H9 (cell line): ENCODE results near the gene CD8A. TPM values are rescaled to one million over a fixed set of nuclear protein-coding genes. Genes with fewer than 3 reads are reported as not detected.

Source experiments
- DNase-seq: peaks from one replicate; pipeline ENCODE4 v3.0.0-alpha.2; 2017
- H2AFZ ChIP-seq: one replicate; pipeline ENCODE4 v1.6.1; 2013; ENCODE audit warnings: mild to moderate bottlenecking, low read length, control low read depth, moderate library complexity
- H2AK5ac ChIP-seq: 2 replicates; pipeline ENCODE4 v1.6.1; 2013; ENCODE audit warnings: low read length, control low read depth, mixed read lengths; ENCODE audit not compliant: insufficient read length
- H2BK120ac ChIP-seq: one replicate; pipeline ENCODE4 v1.6.1; 2013; ENCODE audit warnings: low read depth, mild to moderate bottlenecking, low read length, control low read depth, inconsistent platforms; ENCODE audit not compliant: poor library complexity, severe bottlenecking
- H2BK12ac ChIP-seq: 2 replicates; pipeline ENCODE4 v1.6.1; 2013; ENCODE audit warnings: low read length, control low read depth, mixed read lengths, low read depth; ENCODE audit not compliant: insufficient read length
- H2BK15ac ChIP-seq: 2 replicates; pipeline ENCODE4 v1.6.1; 2013; ENCODE audit warnings: low read depth, low read length, control low read depth
- H2BK20ac ChIP-seq: one replicate; pipeline ENCODE4 v1.6.1; 2013; ENCODE audit warnings: low read depth, mild to moderate bottlenecking, low read length, control low read depth, inconsistent platforms; ENCODE audit not compliant: poor library complexity, severe bottlenecking
- H2BK5ac ChIP-seq: 2 replicates; pipeline ENCODE4 v1.6.1; 2013; ENCODE audit warnings: low read length, control low read depth, mixed read lengths; ENCODE audit not compliant: insufficient read length
- H3K14ac ChIP-seq: 2 replicates; pipeline ENCODE4 v1.6.1; 2013; ENCODE audit warnings: low read length, control low read depth; ENCODE audit not compliant: insufficient read depth
- H3K18ac ChIP-seq: 2 replicates; pipeline ENCODE4 v1.6.1; 2013; ENCODE audit warnings: low read depth, mild to moderate bottlenecking, mixed read lengths, low read length, control low read depth; ENCODE audit not compliant: insufficient read length
- H3K23ac ChIP-seq: 2 replicates; pipeline ENCODE4 v1.6.1; 2013; ENCODE audit warnings: low read length, control low read depth, mixed read lengths, low read depth; ENCODE audit not compliant: insufficient read length
- H3K23me2 ChIP-seq: 2 replicates; pipeline ENCODE4 v1.6.1; 2013; ENCODE audit warnings: low read depth, mild to moderate bottlenecking, mixed read lengths, low read length, control low read depth; ENCODE audit not compliant: insufficient read length, poor library complexity, severe bottlenecking
- H3K27ac ChIP-seq: 2 replicates; pipeline ENCODE4 v1.5.1; 2013; ENCODE audit warnings: low read length, control low read depth, mixed read lengths, low read depth; ENCODE audit not compliant: insufficient read length
- H3K27me3 ChIP-seq: 2 replicates; pipeline ENCODE4 v1.6.1; 2013; ENCODE audit warnings: low read length, control low read depth, inconsistent platforms; ENCODE audit not compliant: insufficient read depth
- H3K4ac ChIP-seq: 2 replicates; pipeline ENCODE4 v1.6.1; 2013; ENCODE audit warnings: low read depth, mild to moderate bottlenecking, control low read depth, inconsistent platforms, low read length, moderate library complexity
- H3K4me1 ChIP-seq: 2 replicates; pipeline ENCODE4 v1.6.1; 2013; ENCODE audit warnings: low read length, control low read depth, inconsistent platforms; ENCODE audit not compliant: insufficient read depth
- H3K4me2 ChIP-seq: 2 replicates; pipeline ENCODE4 v1.6.1; 2013; ENCODE audit warnings: low read length, control low read depth, mixed read lengths; ENCODE audit not compliant: insufficient read length, insufficient read depth
- H3K56ac ChIP-seq: 2 replicates; pipeline ENCODE4 v1.6.1; 2013; ENCODE audit warnings: low read depth, mild to moderate bottlenecking, mixed read lengths, low read length, control low read depth; ENCODE audit not compliant: insufficient read length
- H3K79me1 ChIP-seq: 2 replicates; pipeline ENCODE4 v1.6.1; 2013; ENCODE audit warnings: low read depth, mild to moderate bottlenecking, moderate library complexity, low read length, control low read depth, inconsistent platforms; ENCODE audit not compliant: insufficient read depth, poor library complexity, severe bottlenecking
- H3K79me2 ChIP-seq: 2 replicates; pipeline ENCODE4 v1.6.1; 2013; ENCODE audit warnings: low read length, control low read depth, inconsistent platforms; ENCODE audit not compliant: insufficient read depth
- H3K9ac ChIP-seq: 2 replicates; pipeline ENCODE4 v1.6.1; 2013; ENCODE audit warnings: low read length, control low read depth, mixed read lengths; ENCODE audit not compliant: insufficient read length; ENCODE audit errors: extremely low read depth
- H3K9me3 ChIP-seq: one replicate; pipeline ENCODE4 v1.6.1; 2013; ENCODE audit warnings: low read depth, low read length, inconsistent platforms; ENCODE audit not compliant: control insufficient read depth
- H3T11ph ChIP-seq: one replicate; pipeline ENCODE4 v1.6.1; 2013; ENCODE audit warnings: mild to moderate bottlenecking, low read length, control low read depth, inconsistent platforms
- H4K20me1 ChIP-seq: one replicate; pipeline ENCODE4 v1.6.1; 2013; ENCODE audit not compliant: control insufficient read depth, insufficient read length, insufficient read depth
- H4K5ac ChIP-seq: 2 replicates; pipeline ENCODE4 v1.6.1; 2013; ENCODE audit warnings: low read depth, mild to moderate bottlenecking, mixed read lengths, low read length, control low read depth; ENCODE audit not compliant: insufficient read length
- H4K8ac ChIP-seq: replicated peaks from 2 replicates; pipeline ENCODE4 v1.6.1; 2013; ENCODE audit warnings: low read length, control low read depth, mixed read lengths, low read depth; ENCODE audit not compliant: insufficient read length
- H4K91ac ChIP-seq: 2 replicates; pipeline ENCODE4 v1.6.1; 2013; ENCODE audit warnings: low read depth, mild to moderate bottlenecking, moderate library complexity, mixed read lengths, low read length, control low read depth; ENCODE audit not compliant: insufficient read length
- H3K27ac Mint-ChIP-seq, 3 experiments: 2 replicates in 2 of 3; 3 replicates in 1 of 3; pipeline ENCODE4 v1.8.0; 2020 to 2021; ENCODE audit warnings: mixed read lengths in 3 of 3, mild to moderate bottlenecking in 1 of 3, moderate library complexity in 1 of 3
- H3K27me3 Mint-ChIP-seq: 2 replicates; pipeline ENCODE4 v1.8.0; 2021; ENCODE audit warnings: low read depth, mild to moderate bottlenecking, moderate library complexity, mixed read lengths
- H3K36me3 Mint-ChIP-seq, 3 experiments: 2 replicates in 2 of 3; 3 replicates in 1 of 3; pipeline ENCODE4 v1.8.0; 2020 to 2021; ENCODE audit warnings: low read depth in 3 of 3, mixed read lengths in 3 of 3; ENCODE audit not compliant: insufficient read depth in 1 of 3
- H3K4me1 Mint-ChIP-seq, 2 experiments: 2 replicates each; pipeline ENCODE4 v1.8.0; 2020; ENCODE audit warnings: mixed read lengths in 2 of 2
- H3K4me3 Mint-ChIP-seq, 2 experiments: 2 replicates in 1 of 2; 3 replicates in 1 of 2; pipeline ENCODE4 v1.8.0; 2020 to 2021; ENCODE audit warnings: mild to moderate bottlenecking in 2 of 2, mixed read lengths in 2 of 2, moderate library complexity in 1 of 2
- H3K9me3 Mint-ChIP-seq, 2 experiments: 2 replicates in 1 of 2; 3 replicates in 1 of 2; pipeline ENCODE4 v1.8.0; 2020; ENCODE audit warnings: mild to moderate bottlenecking in 2 of 2, mixed read lengths in 2 of 2, moderate library complexity in 1 of 2
- WGBS: extraction: QIAGEN DNeasy Blood & Tissue Kit; methylation state at CpG from one replicate; pipeline ENCODE4 v1.1.7; 2013; ENCODE audit warnings: missing lambda C conversion rate, low lambda C conversion rate, mixed read lengths; ENCODE audit not compliant: insufficient read length; ENCODE audit errors: extremely low coverage; 5-methylcytosine and 5-hydroxymethylcytosine counted together
- total RNA-seq: library from RNA; stranded (reverse); gene quantifications from 2 replicates; pipeline ENCODE4 v1.2.1, GENCODE V29; 2021
- TF ChIP-seq, protein P1 (sequence below): fragments of 200-600 bp; sonication (generic); conservative IDR thresholded peaks from 3 replicates; pipeline ENCODE4 v1.8.0; 2021; ENCODE audit warnings: antibody characterized with exemption, mild to moderate bottlenecking

Gene CD8A
- total RNA-seq, 1 experiment from 2014 or later, result not detected

DNA sequence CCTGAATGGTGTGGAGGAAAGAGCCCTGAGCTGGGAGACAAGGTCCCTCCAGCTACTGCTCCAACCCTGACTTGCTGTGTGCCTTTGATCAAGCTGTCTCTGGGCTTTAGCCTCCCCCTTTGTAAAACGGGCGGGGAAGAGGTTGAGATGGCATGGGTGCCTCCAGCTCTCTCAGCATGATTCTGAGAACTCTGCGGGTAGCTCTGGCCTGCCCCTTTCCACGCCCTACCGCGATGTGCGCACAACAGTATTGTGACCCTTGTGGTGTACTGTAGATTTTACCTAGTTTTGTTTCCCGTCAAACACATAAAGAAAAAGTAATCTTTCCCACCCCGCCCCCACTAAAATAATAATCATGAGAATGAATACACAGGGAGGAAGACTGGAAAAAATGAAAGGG lies 5.3 kb downstream of the CD8A start:
- H3K23ac ChIP-seq, result no peak overlapping the region
- H4K8ac ChIP-seq, result no peak overlapping the region
- Mint-ChIP-seq H3K27ac (no peak overlapping the region), H3K4me3 (no peak overlapping the region), H3K36me3 (no peaks in the 10 kb centered on the region), H3K9me3 (peaks cover 2 to 3% of the 10 kb centered on the region in 2 experiments; a peak in 1 of 5 replicates), H3K27me3 (peaks cover 60% of the 10 kb centered on the region), H3K4me1 (peaks cover 0 to 11% of the 10 kb centered on the region in 2 experiments; a peak in 3 of 4 replicates)
- no peak overlapping the region for H3K27ac ChIP-seq
- H3K4me1 ChIP-seq, result no peaks in the 10 kb centered on the region
- no peak overlapping the region for H2AK5ac ChIP-seq
- H4K91ac ChIP-seq, result no peak overlapping the region
- H2BK20ac ChIP-seq, result no peak overlapping the region
- H2AFZ ChIP-seq, result no peak overlapping the region
- H3K9ac ChIP-seq, result no peak overlapping the region
- no peak overlapping the region for H3T11ph ChIP-seq
- WGBS, result no CpG with 5 or more reads among the region's 9 CpGs
- peaks cover 27% of the 10 kb centered on the region; the same call in 1 of the 2 replicates for H3K27me3 ChIP-seq
- no peak overlapping the region for H3K56ac ChIP-seq
- H3K4me2 ChIP-seq, result no peak overlapping the region
- no peaks in the 10 kb centered on the region for H4K20me1 ChIP-seq
- no peak overlapping the region for H3K18ac ChIP-seq
- H3K79me2 ChIP-seq, result no peaks in the 10 kb centered on the region
- DNase-seq, result no peak
- no peak overlapping the region for H2BK12ac ChIP-seq
- H2BK5ac ChIP-seq, result no peak overlapping the region
- no peak overlapping the region for H2BK15ac ChIP-seq
- no peak overlapping the region for H3K4ac ChIP-seq
- TF ChIP-seq, protein P1, sequence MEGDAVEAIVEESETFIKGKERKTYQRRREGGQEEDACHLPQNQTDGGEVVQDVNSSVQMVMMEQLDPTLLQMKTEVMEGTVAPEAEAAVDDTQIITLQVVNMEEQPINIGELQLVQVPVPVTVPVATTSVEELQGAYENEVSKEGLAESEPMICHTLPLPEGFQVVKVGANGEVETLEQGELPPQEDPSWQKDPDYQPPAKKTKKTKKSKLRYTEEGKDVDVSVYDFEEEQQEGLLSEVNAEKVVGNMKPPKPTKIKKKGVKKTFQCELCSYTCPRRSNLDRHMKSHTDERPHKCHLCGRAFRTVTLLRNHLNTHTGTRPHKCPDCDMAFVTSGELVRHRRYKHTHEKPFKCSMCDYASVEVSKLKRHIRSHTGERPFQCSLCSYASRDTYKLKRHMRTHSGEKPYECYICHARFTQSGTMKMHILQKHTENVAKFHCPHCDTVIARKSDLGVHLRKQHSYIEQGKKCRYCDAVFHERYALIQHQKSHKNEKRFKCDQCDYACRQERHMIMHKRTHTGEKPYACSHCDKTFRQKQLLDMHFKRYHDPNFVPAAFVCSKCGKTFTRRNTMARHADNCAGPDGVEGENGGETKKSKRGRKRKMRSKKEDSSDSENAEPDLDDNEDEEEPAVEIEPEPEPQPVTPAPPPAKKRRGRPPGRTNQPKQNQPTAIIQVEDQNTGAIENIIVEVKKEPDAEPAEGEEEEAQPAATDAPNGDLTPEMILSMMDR, result no peak
- H3K14ac ChIP-seq, result no peak overlapping the region
- H2BK120ac ChIP-seq, result no peak overlapping the region
- no peaks in the 10 kb centered on the region for H3K9me3 ChIP-seq
- no peak overlapping the region for H4K5ac ChIP-seq
- no peaks in the 10 kb centered on the region for H3K23me2 ChIP-seq
- no peaks in the 10 kb centered on the region for H3K79me1 ChIP-seq
